Uterus (tissue), 4 donors: Measurements from ENCODE around the gene NIT2. TPM values are rescaled to one million over a fixed set of nuclear protein-coding genes. Genes with fewer than 3 reads are reported as not detected.

Experiments used
- DNase-seq, 2 donors: peaks; one replicate each; pipeline ENCODE4 v3.0.0-alpha.2; 2019 to 2020
- H3K27ac ChIP-seq, 2 donors: fragments of 200-600 bp; sonication (generic); 1 replicate in 1 of 2; 2 replicates in 1 of 2; pipeline ENCODE4 v1.5.1; 2016 to 2018
- H3K27me3 ChIP-seq, 2 donors: fragments of 200-600 bp; sonication (generic); one replicate each; pipeline ENCODE4 v1.5.1; 2018 to 2019; ENCODE audit warnings: control low read depth in 1 of 2
- H3K36me3 ChIP-seq, 2 donors: fragments of 200-600 bp; sonication (generic); one replicate each; pipeline ENCODE4 v1.5.1; 2019; ENCODE audit warnings: control low read depth in 1 of 2
- H3K4me1 ChIP-seq, 2 donors: fragments of 200-600 bp; sonication (generic); one replicate each; pipeline ENCODE4 v1.5.1; 2018 to 2019; ENCODE audit warnings: control low read depth in 1 of 2
- H3K4me3 ChIP-seq, 2 donors: fragments of 200-600 bp; sonication (generic); 1 replicate in 1 of 2; 2 replicates in 1 of 2; pipeline ENCODE4 v1.5.1; 2018 to 2019; ENCODE audit warnings: mild to moderate bottlenecking in 1 of 2
- H3K9me3 ChIP-seq, 2 donors: fragments of 200-600 bp; sonication (generic); one replicate each; pipeline ENCODE4 v1.5.1; 2019; ENCODE audit warnings: control low read depth in 1 of 2
- POLR2A ChIP-seq, 2 donors: fragments of 450-650 bp; IDR thresholded peaks; one replicate each; pipeline ENCODE4 v1.6.1; 2016; ENCODE audit warnings: antibody characterized with exemption in 2 of 2, mild to moderate bottlenecking in 1 of 2, moderate library complexity in 1 of 2
- intact Hi-C: fragments of 100-400 bp; cut with DNase I; formaldehyde crosslinking; loops from one replicate; pipeline ENCODE4 v1.15.1; 2023; ENCODE audit warnings: low total_unique reads
- total RNA-seq, 4 donors: library from RNA; depleted of rRNA in 3 of 4; stranded (reverse); fragments of >200 nt in 3 of 4; gene quantifications; one replicate each; pipeline versions ENCODE4 v1.1.0 to v1.2.4, GENCODE V29; 2014 to 2023
- TF ChIP-seq, protein P1 (sequence below), 4 experiments: fragments of 200-600 bp in 2 of 4; fragments of 450-650 bp in 2 of 4; sonication (generic) in 2 of 4; IDR thresholded peaks; one replicate each; pipeline ENCODE4 v1.5.1; 2016 to 2019; ENCODE audit warnings: antibody characterized with exemption in 4 of 4, mild to moderate bottlenecking in 2 of 4, moderate library complexity in 1 of 4
- donor health status: DM: yes; HTN: yes; CAD: no.

The NIT2 gene
- total RNA-seq, 4 donors from 2014 or later: 12.4 to 39.0 (median 19.2) TPM

DNA sequence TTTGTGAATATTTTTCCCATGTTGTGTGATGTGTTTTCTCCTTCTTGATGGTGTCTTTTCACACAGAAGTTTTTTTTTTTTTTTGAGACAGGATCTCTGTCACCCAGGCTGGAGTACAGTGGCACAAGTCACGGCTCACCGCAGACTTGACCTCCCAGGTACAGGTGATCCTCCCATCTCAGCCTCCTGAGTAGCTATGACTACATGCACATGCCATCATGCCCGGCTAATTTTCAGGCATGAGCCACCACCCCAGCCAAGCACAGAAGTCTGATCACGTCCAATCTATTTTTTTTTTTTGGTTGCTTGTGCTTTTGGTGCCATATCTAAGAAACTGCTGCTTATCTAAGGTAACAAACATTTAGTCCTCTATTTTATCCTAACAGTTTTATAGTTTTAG is 41.7 kb downstream of the NIT2 start:
- Histone ChIP-seq H3K27ac (no peak overlapping the region), H3K36me3 (no peaks in the 10 kb centered on the region), H3K4me3 (no peak overlapping the region), H3K4me1 (no peaks in the 10 kb centered on the region), H3K9me3 (no peaks in the 10 kb centered on the region), H3K27me3 (no peaks in the 10 kb centered on the region)
- TF ChIP-seq, protein P1, sequence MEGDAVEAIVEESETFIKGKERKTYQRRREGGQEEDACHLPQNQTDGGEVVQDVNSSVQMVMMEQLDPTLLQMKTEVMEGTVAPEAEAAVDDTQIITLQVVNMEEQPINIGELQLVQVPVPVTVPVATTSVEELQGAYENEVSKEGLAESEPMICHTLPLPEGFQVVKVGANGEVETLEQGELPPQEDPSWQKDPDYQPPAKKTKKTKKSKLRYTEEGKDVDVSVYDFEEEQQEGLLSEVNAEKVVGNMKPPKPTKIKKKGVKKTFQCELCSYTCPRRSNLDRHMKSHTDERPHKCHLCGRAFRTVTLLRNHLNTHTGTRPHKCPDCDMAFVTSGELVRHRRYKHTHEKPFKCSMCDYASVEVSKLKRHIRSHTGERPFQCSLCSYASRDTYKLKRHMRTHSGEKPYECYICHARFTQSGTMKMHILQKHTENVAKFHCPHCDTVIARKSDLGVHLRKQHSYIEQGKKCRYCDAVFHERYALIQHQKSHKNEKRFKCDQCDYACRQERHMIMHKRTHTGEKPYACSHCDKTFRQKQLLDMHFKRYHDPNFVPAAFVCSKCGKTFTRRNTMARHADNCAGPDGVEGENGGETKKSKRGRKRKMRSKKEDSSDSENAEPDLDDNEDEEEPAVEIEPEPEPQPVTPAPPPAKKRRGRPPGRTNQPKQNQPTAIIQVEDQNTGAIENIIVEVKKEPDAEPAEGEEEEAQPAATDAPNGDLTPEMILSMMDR (IDR thresholded peaks at IDR 0.05): no peak
- TF ChIP-seq POLR2A (IDR thresholded peaks at IDR 0.05): no peak
- intact Hi-C loops: no loop called here
- DNase-seq: no peak

DNA sequence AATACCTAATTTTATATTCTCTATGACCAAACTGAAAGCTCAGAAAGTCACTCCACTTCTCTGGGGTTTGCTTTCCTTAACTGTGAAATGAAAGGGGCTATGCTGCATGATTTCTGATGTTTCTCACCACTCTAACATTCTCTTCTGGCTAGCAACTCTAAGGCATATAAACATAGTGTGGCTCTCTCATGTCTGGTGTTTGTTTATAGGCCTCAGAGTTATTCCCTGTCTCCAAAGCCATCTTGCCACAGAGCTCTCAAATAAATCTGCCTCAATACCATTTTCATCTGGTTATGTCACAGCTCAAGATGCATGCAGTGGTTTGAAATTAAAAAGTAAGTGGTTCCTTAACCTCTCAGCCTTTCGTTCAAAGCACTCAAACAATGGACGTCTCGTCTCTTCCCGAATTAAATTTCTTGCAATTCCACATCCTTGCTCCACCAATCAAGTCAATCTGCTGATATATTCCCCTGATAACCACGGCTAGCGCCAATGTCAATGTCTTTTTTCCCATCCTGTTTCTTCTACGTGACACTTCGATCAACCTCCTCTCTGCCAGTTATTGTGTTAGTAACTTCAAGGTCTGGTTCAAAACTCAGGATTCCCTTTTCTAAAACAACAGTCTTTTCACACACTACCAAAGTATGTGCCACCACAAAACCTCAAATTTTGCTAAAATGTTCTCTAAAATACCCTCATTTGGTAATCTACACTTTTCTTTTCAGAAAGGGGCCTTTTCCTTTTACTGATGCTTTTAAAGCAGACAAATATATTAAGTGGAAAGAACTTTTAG is 50.4 kb downstream of the NIT2 start:
- H3K9me3 ChIP-seq: no peaks in the 10 kb centered on the region
- H3K27ac ChIP-seq: no peak overlapping the region
- intact Hi-C loops: no loop called here
- H3K36me3 ChIP-seq: no peaks in the 10 kb centered on the region
- no peaks in the 10 kb centered on the region for H3K4me1 ChIP-seq
- H3K4me3 ChIP-seq: no peak overlapping the region
- no peak for DNase-seq
- TF ChIP-seq, protein P1 (IDR thresholded peaks at IDR 0.05): no peak
- TF ChIP-seq POLR2A (IDR thresholded peaks at IDR 0.05): no peak
- no peaks in the 10 kb centered on the region for H3K27me3 ChIP-seq

DNA sequence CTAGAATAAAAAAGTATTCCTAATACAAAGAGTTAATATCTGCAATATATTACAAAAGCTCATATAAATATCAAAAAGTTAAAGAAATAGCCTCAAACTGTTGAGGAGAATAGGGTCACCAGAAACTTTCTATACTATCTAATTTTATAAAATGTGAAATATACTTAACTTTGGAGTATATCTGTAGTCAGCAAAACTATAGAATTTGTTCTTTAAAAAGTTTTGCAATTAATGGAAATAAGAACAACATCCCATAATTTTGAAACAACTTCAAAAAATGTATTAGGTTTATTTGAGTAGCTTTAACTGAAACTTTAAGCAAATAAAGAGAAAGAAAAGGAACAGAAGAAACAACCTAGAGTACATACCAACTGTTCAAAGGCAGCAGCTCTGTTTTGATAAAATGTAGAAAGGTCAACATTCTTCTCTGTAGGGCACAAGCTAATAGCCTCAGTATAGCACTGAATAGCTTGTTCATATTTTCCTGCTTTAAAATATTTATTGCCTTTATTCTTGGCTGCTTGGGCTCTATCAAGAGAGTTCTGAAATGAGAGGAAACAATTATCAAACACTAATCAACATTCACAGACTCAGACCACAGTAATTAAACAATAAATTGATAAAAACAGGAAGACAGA is 52.0 kb downstream of the NIT2 start:
- Histone ChIP-seq H3K9me3 (no peaks in the 10 kb centered on the region), H3K27ac (no peak overlapping the region), H3K4me1 (no peaks in the 10 kb centered on the region), H3K27me3 (no peaks in the 10 kb centered on the region), H3K36me3 (no peaks in the 10 kb centered on the region), H3K4me3 (no peak overlapping the region)
- intact Hi-C loops: no loop called here
- DNase-seq: no peak
- no peak for TF ChIP-seq POLR2A (IDR thresholded peaks at IDR 0.05)
- TF ChIP-seq, protein P1 (IDR thresholded peaks at IDR 0.05): no peak

DNA sequence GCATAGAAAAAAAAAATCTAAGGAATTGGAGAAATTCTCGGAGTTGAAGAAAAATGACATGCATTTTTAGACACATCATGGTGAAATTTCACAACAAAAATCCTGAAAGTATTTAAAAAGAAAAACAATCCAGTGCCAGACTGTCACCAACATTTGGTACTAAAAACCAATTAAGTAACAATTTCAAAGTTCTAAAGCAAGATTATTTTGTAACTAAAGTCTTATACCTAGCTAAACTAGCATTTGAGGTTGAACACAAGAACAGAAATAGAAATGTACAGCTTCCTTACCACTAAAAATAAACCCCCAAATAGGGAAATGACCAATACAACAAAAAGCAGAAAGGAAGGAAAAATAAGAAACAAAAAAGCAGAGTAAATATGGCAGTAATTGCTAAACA is 54.5 kb downstream of the NIT2 start:
- Histone ChIP-seq H3K4me3 (no peak overlapping the region), H3K9me3 (no peaks in the 10 kb centered on the region), H3K36me3 (no peaks in the 10 kb centered on the region), H3K27ac (no peak overlapping the region), H3K4me1 (no peaks in the 10 kb centered on the region), H3K27me3 (no peaks in the 10 kb centered on the region)
- no peak for TF ChIP-seq POLR2A (IDR thresholded peaks at IDR 0.05)
- TF ChIP-seq, protein P1 (IDR thresholded peaks at IDR 0.05): no peak
- no peak for DNase-seq
- intact Hi-C loops: no loop called here

DNA sequence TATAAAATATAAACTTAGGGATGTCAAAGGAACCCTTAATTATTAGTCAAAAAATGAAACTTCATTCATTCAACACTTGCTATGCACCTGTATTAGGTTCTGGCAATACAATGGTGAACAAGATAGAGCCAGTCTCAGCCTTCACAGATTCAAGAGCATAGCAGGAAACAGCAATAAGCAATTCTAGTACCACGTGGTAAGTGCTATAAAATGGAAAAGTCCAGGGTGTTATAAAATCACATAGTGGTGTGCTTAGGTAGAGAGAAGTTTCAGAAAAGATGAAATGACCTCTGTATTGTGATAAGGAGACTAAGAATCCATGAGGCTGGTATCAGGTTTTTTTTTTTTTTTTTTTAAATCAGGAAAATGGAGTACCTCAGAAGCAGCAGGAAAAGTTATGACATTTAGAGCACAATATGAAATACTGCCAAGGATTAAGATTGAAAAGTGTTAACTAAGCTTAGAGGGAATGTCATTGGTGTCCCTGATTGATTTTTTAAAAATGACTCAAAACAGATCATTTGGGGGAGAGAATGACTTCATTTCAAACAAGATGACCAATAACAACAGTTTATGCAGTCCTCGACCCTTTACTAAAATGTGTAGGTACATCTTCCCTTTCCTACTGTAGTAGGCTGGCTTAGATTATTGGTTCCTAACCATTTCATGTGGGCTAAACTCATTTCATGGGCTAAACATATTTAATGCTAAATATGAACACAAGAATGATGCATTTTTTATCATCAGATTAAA is 61.3 kb downstream of the NIT2 start:
- Histone ChIP-seq H3K27ac (no peak overlapping the region), H3K36me3 (no peaks in the 10 kb centered on the region), H3K4me1 (peaks cover 0 to 3% of the 10 kb centered on the region in 2 donors), H3K4me3 (no peak overlapping the region), H3K27me3 (no peaks in the 10 kb centered on the region), H3K9me3 (no peaks in the 10 kb centered on the region)
- intact Hi-C loops: no loop called here
- no peak for TF ChIP-seq POLR2A (IDR thresholded peaks at IDR 0.05)
- TF ChIP-seq, protein P1 (IDR thresholded peaks at IDR 0.05): no peak
- no peak for DNase-seq
